Keratinocyte (primary cell): Measurements from ENCODE around the gene UNC13B. TPM values are rescaled to one million over a fixed set of nuclear protein-coding genes. Genes with fewer than 3 reads are reported as not detected.

ENCODE experiments used
- DNase-seq: peaks from one replicate; pipeline ENCODE4 v3.0.0-alpha.2; 2011; ENCODE audit warnings: low read depth, missing footprints, low spot score
- FAIRE-seq: peaks from 2 replicates; lab custom pipeline; 2011; peaks lifted over from hg19 to GRCh38; lab: Jason Lieb, UNC
- H2AFZ ChIP-seq: 2 replicates; pipeline ENCODE4 v1.6.0; 2012; ENCODE audit warnings: low read length, control low read depth, inconsistent platforms; ENCODE audit not compliant: control insufficient read depth
- H3K27ac ChIP-seq: 2 replicates; pipeline ENCODE4 v1.5.1; 2011; ENCODE audit warnings: low read length; ENCODE audit not compliant: control insufficient read depth, insufficient read depth
- H3K27me3 ChIP-seq: 3 replicates; pipeline ENCODE4 v1.6.0; 2011; ENCODE audit warnings: low read length; ENCODE audit not compliant: control insufficient read depth, insufficient read depth; ENCODE audit errors: extremely low read depth
- H3K36me3 ChIP-seq, 2 experiments: 2 replicates in 1 of 2; 3 replicates in 1 of 2; pipeline ENCODE4 v1.5.1; 2011; ENCODE audit warnings: low read length in 2 of 2, mild to moderate bottlenecking in 1 of 2; ENCODE audit not compliant: control insufficient read depth in 2 of 2, insufficient read depth in 2 of 2; ENCODE audit errors: extremely low read depth in 1 of 2
- H3K4me1 ChIP-seq: 3 replicates; pipeline ENCODE4 v1.5.1; 2011; ENCODE audit warnings: low read length; ENCODE audit not compliant: control insufficient read depth, insufficient read depth; ENCODE audit errors: extremely low read depth
- H3K4me2 ChIP-seq: 3 replicates; pipeline ENCODE4 v1.6.0; 2011; ENCODE audit warnings: low read depth, low read length; ENCODE audit not compliant: control insufficient read depth, insufficient read depth; ENCODE audit errors: extremely low read depth
- H3K4me3 ChIP-seq, 3 experiments: fragments of 200-600 bp in 1 of 3; sonication (generic) in 1 of 3; 2 replicates in 2 of 3; 3 replicates in 1 of 3; pipeline ENCODE4 v1.5.1; 2011 to 2016; ENCODE audit warnings: low read length in 3 of 3, mild to moderate bottlenecking in 3 of 3, control low read depth in 2 of 3, inconsistent platforms in 1 of 3, low read depth in 1 of 3, mixed read lengths in 1 of 3, mixed run types in 1 of 3, moderate library complexity in 1 of 3; ENCODE audit not compliant: control insufficient read depth in 2 of 3, insufficient read depth in 2 of 3; ENCODE audit errors: extremely low read depth in 1 of 3
- H3K79me2 ChIP-seq: 2 replicates; pipeline ENCODE4 v1.6.0; 2012; ENCODE audit warnings: low read length; ENCODE audit not compliant: control insufficient read depth, insufficient read depth
- H3K9ac ChIP-seq: 3 replicates; pipeline ENCODE4 v1.6.0; 2011; ENCODE audit warnings: low read length; ENCODE audit not compliant: control insufficient read depth, insufficient read depth; ENCODE audit errors: extremely low read depth
- H3K9me1 ChIP-seq: 3 replicates; pipeline ENCODE4 v1.6.0; 2011; ENCODE audit warnings: low read length; ENCODE audit not compliant: control insufficient read depth, insufficient read depth; ENCODE audit errors: extremely low read depth
- H3K9me3 ChIP-seq: 2 replicates; pipeline ENCODE4 v1.5.1; 2012; ENCODE audit warnings: low read depth, low read length; ENCODE audit not compliant: control insufficient read depth
- H4K20me1 ChIP-seq: 3 replicates; pipeline ENCODE4 v1.6.0; 2011; ENCODE audit warnings: low read length; ENCODE audit not compliant: control insufficient read depth, insufficient read depth; ENCODE audit errors: extremely low read depth
- CTCF ChIP-seq, 3 experiments: IDR thresholded peaks in 1 of 3; conservative IDR thresholded peaks in 1 of 3; optimal IDR thresholded peaks in 1 of 3; 2 replicates in 2 of 3; 3 replicates in 1 of 3; pipeline versions ENCODE3 to v1.5.1; 2011; ENCODE audit warnings: low read length in 3 of 3, mild to moderate bottlenecking in 3 of 3, moderate library complexity in 2 of 3, control low read depth in 1 of 3, inconsistent platforms in 1 of 3; ENCODE audit not compliant: insufficient read depth in 2 of 3; ENCODE audit errors: extremely low read depth in 1 of 3
- EZH2 ChIP-seq: IDR thresholded peaks from one replicate; pipeline ENCODE4 v1.6.1; 2012; ENCODE audit warnings: inconsistent platforms, mild to moderate bottlenecking, low read length, moderate library complexity
- dilution Hi-C: fragments of 300-500 bp; cut with MboI; formaldehyde crosslinking; loops from one replicate; pipeline ENCODE4 v1.7.0; 2020; ENCODE audit warnings: low sequenced_read_pairs; ENCODE audit not compliant: extremely low pct_ligation_motif_present
- polyA plus RNA-seq, 5 experiments: library from polyadenylated mRNA; depleted of rRNA in 3 of 5; stranded (reverse) in 3 of 5; stranded (forward) in 1 of 5; unstranded in 1 of 5; fragments of >200 nt; gene quantifications; 1 replicate in 1 of 5; 2 replicates in 3 of 5; 3 replicates in 1 of 5; pipeline versions ENCODE4 v1.2.1 to v1.2.3, GENCODE V29; 2011 to 2012; ENCODE audit warnings: missing spikeins in 2 of 5, low read depth in 1 of 5, low replicate concordance in 1 of 5

Gene UNC13B
- polyA plus RNA-seq, 1 donor (not counting 4 experiments of a cell fraction or from before 2014, with no cell fraction given), result 9.3 TPM

- dilution Hi-C loops, result no loop called here
- no peak overlapping the region for H2AFZ ChIP-seq
Observed at GRCh38 chr9:35349287-35349990, 187.6 kb downstream of the UNC13B start.

DNA sequence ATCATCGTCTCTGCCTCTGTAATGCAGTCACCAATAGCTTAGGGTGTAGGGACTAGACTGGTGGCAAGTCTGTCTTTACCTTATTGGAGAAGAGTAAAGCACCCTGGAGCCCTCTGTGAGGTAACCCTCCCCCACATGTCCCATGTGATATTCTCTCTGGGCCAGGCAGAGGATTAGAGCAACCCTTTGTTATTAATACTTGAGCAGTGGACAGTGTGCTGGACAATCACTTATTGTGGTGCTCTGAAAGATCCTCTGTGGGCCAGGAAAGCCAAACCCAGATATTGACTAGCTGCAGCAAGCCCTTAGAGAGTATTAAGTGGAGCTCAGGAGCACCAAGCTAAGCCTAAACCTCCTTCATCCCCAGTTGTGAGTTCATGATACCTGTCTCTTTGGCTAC, 188.4 kb downstream of the UNC13B start:
- Histone ChIP-seq H3K4me3 (no peak overlapping the region), H3K4me1 (no peaks in the 10 kb centered on the region), H3K79me2 (no peaks in the 10 kb centered on the region), H3K9ac (no peak overlapping the region), H3K27me3 (no peaks in the 10 kb centered on the region), H3K9me1 (no peaks in the 10 kb centered on the region), H3K4me2 (no peak overlapping the region), H3K9me3 (no peaks in the 10 kb centered on the region), H4K20me1 (no peaks in the 10 kb centered on the region), H2AFZ (no peak overlapping the region), H3K27ac (no peak overlapping the region), H3K36me3 (no peaks in the 10 kb centered on the region)
- DNase-seq (no peak), FAIRE-seq (no peak)
- dilution Hi-C loops, result no loop called here
- TF ChIP-seq CTCF (optimal IDR thresholded peaks at IDR 0.05 in 1 of 3, IDR thresholded peaks at IDR 0.05 in 1 of 3, conservative IDR thresholded peaks at IDR 0.05 in 1 of 3; ENCODE audit: extremely low read depth in 1 of 3, insufficient read depth in 2 of 3, low read length in 3 of 3) (no peak), EZH2 (no peak)

More at GRCh38 chr9:35349287-35349990, 187.6 kb downstream of the UNC13B start:
- DNase-seq (no peak), FAIRE-seq (no peak)
- no peak for TF ChIP-seq CTCF (optimal IDR thresholded peaks at IDR 0.05 in 1 of 3, IDR thresholded peaks at IDR 0.05 in 1 of 3, conservative IDR thresholded peaks at IDR 0.05 in 1 of 3; ENCODE audit: extremely low read depth in 1 of 3, insufficient read depth in 2 of 3, low read length in 3 of 3)
- TF ChIP-seq EZH2, result no peak
- Histone ChIP-seq H4K20me1 (no peaks in the 10 kb centered on the region), H3K9me3 (no peaks in the 10 kb centered on the region), H3K36me3 (no peaks in the 10 kb centered on the region), H3K4me2 (no peak overlapping the region), H3K4me3 (no peak overlapping the region), H3K79me2 (no peaks in the 10 kb centered on the region), H3K9me1 (no peaks in the 10 kb centered on the region), H3K27me3 (no peaks in the 10 kb centered on the region), H3K4me1 (no peaks in the 10 kb centered on the region), H3K27ac (no peak overlapping the region), H3K9ac (no peak overlapping the region)
